GM03348 (cell line): Measurements from ENCODE around the gene ZFPM1.
"Not testable (repeated sequence)": the region's sequence is repeated elsewhere in the genome, so short reads cannot be mapped to it uniquely, and the experiment has no call there.

Source experiments
- DNase-seq: peaks from one replicate; pipeline ENCODE4 v3.0.0; 2012; ENCODE audit warnings: low spot score

ZFPM1 gene

GRCh38 chr16:88466175-88466862 is 13.2 kb downstream of the ZFPM1 start:
- DNase-seq, result no peak

DNA sequence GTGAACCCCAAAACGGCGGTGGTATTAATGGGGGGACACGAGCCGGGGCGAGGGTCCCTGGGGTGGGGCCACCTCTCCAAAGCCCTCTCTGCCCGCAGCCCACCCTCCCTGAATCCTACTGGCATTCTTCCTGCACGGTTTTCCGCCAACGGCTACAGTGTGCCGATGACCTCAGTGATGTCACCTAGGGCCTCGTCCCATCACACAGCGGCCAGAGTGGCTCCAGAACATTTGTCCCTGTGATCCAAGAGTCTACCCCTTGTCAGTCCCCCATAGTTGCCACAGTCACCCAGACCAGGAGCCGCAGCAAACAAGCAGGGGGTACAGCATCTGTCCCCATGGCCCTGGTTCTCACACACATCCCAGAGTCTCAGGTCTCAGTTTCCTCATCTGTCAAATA is 13.9 kb downstream of the ZFPM1 start:
- DNase-seq, result no peak

DNA sequence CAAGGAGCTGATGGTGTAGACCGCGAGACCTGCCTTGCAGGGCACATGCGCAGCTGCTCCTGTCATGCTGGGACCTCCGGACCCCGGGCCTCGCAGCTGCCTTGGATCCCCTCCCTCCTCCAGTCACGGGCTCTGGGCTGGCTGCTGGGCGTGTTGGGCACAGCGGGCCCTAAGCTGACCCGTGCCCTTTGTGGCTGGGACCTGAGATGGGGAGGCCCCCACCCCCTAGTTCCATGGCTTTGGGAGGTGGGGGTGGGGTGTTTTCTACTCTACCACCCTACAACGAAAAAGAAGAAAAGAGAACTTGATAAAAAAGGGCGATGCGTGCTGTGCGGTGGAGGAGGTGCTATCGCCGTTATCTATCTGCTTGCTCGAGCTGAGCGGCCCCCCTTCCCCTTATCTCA is 14.5 kb downstream of the ZFPM1 start:
- DNase-seq, result no peak

DNA sequence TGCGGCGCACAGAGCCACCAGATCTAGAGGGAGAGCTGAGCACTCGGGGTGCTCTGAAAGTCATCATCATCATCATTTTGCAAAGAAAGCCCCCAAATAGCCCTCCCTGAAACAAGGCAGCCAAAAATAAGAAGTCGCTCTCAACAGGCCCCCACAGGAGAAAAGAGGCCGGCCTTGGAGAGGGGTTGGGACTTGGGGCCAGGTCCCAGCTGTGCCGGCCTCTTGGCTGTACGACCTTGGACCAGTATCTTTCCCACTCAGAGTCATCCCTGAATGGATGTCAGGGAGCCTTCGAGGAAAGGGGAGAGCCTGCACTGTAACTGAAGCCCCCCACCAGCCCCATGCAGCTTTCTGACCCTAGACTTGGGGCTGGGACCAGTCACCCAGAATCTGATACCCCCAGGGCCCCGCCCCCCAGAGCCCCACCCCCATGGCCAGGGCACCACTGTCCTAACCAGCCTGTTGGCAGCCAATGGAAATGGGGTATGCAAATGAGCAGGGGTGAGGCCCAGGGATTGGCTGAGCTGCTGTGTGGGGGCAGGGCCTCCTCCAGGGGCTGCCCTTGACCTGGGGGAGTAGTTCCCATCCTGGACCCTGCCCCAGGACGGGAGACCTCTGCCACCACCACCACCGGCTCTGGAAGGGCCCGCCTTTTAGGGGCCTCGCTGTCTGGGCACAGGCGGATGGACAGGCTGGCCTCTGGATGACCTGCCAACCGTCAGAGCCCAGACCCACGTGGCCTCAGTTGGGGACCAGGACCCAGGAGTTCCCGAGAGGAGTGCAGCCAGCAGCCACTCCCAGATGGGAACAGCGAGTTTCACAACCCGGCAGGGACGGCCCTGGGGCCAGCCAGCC is 15.4 kb downstream of the ZFPM1 start:
- DNase-seq, result peak; percentile 69

GRCh38 chr16:88469615-88470395 is 16.7 kb downstream of the ZFPM1 start:
- DNase-seq, result no peak

- DNase-seq, result not testable (repeated sequence)
Observed at GRCh38 chr16:88470396-88470680, 17.3 kb downstream of the ZFPM1 start.

DNA sequence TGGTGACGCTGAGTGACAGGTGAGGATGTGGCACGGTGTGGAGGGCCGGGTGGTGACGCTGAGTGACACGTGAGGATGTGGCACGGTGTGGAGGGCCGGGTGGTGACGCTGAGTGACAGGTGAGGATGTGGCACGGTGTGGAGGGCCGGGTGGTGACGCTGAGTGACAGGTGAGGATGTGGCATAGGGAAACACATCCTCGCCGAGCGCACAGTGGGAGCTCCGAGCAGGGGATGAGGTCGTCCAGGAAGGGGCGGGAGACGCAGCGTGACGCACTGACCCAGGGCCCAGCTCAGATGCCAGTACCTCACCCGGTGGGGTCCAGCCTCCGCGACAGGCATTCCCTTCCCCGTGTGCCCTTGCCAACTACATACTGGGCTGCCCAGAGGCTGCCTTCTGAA is 17.6 kb downstream of the ZFPM1 start:
- DNase-seq, result not testable (repeated sequence)

DNA sequence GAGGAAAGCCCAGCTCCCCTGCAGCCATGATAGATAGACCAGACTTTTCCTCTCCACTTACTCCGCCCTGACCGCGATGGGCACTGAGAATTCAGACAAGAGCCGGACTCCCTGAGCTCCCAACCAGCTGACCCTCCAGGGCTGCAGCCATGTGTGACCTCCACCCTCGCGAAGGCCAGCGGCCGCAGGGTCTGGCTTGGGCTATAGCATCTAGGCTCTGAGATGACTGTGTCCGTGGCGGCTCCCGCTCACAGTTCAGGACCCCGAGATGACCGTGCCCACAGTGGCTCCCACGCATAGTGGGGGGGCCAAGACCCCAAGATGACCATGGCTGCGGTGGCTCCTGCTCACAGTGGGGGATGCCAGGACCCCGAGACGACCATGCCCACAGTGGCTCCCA is 18.0 kb downstream of the ZFPM1 start:
- DNase-seq, result no peak

GRCh38 chr16:88471575-88471974 is 18.5 kb downstream of the ZFPM1 start:
- DNase-seq, result no peak

DNA sequence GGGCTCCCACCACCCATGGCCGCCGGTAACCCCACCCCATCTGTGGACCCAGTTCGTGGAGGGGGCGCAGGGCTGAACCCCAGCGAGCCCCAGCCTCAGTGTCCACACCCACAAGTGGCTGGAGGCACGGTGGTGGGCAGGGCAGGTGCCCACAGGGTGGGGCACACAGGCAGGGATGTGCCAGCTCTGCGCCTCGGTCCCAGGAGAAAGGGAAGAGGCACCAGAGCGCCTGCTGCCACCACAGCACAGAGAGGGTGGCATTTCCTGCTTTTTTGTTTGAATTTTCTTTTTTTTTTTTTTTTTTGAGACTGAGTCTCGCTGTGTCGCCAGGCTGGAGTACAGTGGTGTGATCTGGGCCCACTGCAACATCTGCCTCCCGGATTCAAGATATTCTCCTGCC is 19.0 kb downstream of the ZFPM1 start:
- DNase-seq, result no peak

DNA sequence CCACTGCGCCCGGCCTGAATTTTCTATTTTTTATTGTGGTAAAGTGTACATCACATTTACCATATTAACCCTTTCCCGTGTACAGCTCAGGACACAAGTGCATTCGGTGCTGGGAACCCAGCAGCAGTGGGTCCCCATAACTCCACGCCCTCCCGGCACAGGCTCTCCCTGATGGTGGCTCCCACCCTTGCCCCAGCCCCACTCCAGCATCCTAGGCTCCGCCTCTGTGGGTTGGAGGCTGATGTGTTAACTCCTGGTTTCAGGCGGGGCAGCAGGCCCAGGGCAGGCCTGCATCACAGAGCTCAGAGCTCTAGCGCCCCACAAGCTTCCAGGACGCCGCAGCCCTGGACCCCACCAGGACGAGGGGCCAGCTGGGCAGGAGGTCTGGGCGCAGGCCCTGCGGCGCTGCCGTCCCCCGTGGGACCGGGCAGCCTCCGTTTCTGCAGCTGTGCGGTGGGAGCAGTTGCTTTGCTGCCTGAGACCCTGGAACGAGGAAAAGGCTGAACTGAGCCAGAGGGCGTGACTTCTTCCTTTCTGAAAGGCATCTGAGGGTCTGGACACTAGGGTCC is 19.6 kb downstream of the ZFPM1 start:
- DNase-seq, result no peak

- DNase-seq, result no peak
Observed at GRCh38 chr16:88473666-88474534, 20.8 kb downstream of the ZFPM1 start.

DNA sequence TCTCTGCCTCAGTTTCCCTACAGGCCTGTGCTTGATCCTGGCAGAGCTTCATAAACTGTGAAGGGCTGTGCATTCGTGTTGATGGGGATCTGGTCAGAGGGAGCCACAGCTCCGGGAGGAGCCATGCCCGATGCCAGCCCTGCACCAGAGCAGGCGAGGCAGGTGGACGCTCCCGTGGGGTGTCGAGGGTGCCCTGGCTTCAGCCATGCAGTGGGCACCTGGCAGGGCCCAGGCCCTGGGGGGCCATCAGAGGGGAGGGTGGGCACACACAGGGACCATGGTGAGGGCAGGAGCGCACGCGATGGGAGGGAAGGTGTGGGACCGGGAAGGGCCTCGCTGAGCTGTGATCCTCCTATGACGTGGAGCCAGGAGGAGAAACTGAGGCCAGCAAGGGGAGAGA is 22.0 kb downstream of the ZFPM1 start:
- no peak for DNase-seq

DNA sequence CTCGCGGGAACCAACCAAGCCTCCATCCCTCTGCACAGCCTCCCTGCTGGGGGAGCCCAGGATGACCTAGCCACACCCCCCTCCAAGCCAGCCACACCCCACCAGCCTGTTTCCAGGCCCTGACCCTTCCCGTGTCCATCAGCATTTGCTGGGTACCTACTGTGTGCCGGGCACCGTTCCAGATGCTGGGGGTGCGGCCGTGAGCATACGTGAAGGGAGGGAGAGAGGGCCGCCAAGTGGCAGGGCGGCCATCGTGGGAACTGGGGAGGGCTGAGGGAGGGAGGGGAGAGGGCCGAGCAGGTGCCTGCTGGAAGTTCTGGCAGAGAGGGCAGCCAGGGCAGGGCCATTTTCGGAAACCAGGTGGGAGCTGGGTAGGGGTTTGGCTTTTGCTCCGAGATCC is 23.1 kb downstream of the ZFPM1 start:
- no peak for DNase-seq

DNA sequence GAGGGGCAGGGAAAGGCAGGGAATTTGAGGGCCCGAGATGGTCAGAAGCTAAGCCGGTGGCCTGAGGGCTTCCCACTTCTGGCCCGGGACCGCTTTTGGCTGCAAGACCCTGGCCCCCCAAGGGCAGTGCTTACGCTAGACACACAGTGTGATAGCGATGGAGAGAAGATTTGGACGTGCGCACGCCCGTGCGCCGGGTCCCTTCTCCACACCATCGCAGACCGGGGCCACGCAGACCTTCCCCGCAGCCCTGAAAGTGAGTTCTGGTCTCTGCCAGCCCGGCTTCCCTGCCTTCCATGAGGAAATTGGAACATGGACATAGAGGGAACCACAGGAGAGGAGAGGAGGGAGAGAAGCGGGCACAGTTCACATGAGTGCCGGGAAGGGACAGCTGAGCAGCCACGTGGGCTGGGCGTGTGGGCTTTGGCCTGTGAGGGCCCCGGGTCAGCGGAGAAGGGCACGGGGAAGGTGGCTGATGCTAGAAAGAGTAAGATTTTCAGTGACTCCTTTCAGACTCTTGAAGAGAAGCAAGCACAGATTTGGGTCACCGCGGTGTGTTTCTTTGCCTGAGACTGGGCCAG is 23.8 kb downstream of the ZFPM1 start:
- DNase-seq, result no peak

DNA sequence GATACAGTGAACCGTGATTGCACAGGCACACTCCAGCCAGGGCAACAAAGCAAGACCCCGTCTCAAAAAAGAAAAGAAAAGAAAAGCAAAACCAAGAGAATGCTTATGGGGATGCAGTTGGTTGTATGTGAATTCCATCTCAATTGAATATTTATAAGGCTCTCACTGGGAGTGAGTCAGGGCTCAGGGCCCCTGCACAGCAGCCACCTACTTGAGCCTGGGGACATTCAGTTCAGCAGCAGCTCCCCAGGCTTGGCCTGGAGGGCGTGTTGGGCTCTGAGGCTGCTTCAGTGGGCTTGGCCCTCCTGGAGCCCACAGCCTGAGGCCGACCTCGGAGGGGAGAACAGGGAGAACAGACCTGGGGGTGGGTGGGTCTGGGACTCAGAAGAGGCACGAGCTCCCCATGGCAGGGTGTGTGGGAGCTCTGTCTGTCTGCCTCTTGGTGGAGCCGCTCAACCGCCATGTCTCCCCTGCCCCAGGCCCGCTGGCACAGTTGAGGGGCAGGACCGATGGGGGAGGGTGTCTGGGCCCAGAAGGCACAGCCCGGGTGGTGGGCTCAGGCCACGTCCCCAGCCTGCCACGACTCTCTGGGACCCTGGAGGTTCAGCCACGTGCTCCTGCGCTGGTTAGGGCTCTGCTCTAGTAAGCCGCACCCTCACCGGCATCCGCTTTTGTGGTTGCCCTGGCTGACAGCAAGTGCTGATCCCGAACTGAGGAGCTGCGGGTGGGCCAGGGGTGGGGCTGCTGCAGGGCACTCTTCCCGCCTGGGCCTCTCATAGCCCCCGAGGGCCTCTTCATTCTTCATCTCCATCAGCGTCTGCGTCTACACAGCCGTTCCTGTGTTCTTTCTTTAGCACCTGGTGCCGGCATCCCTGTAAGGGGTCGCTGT is 24.8 kb downstream of the ZFPM1 start:
- no peak for DNase-seq

DNA sequence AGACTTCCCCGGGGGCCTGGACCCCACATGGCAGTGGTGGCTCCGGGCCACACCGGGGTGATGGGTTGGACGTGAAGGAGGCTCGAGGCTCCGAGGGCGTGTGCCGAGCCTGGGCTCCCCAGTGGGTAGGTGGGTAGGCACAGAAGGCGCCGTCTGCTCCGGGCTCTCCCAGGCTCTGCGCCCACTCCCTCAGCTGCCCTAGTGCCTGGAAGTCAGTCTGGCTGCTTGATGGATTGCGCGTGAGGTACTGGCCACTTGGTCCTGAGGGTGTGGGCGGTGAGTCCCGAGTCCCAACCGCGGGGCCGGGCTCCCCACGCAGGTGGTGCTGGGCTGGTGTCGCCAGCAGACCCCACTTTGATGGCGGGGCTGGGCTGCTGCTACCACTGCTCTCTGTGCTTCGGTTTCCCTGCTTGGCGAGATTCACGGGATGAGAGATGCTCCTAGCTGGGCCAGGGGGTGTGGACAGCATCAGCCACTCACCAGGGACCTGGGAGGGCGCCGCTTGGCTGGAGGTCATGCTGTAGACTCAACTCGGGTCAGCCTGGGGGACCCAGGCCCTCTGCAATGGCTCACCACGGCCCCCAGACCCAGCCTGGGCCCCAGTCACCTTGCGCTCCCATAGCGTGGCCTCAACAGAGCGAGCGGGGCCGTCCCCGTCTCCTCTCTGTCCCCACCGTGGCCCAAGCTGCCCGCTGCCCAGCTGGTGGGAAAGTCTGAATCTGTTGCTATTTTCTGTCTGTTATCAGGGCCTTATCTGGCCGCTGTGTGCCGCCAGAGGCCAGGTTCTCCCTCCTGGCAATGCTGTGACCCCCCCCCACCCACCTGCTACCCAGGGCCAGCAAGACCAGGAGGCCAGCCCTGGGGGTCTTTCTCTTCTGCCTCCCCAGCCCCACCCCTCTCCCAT is 26.1 kb downstream of the ZFPM1 start:
- no peak for DNase-seq

GRCh38 chr16:88479793-88480760 is 27.0 kb downstream of the ZFPM1 start:
- DNase-seq, result no peak
